ENCODE measurements around the gene KHDRBS1. TPM values are rescaled to one million over a fixed set of nuclear protein-coding genes. Genes with fewer than 3 reads are reported as not detected.

Gene KHDRBS1
- polyA plus RNA-seq, 1 of the 3 experiments (the other 2 are of a cell fraction): 52.8 TPM

- CTCF ChIA-PET: interaction anchor here (1.1 to 1.6 kb wide), 3 partner anchors 41 to 243 kb away, joined by 3 to 4 read pairs (median 3); no protein-coding TSS in a partner anchor
- 63% methylated on average over 3 of the region's 3 CpGs for WGBS (ENCODE audit: low lambda C conversion rate)
- H3K36me3 ChIP-seq (replicated peaks in 1 of 2; ENCODE audit: control insufficient read depth in 1 of 2, insufficient read depth in 2 of 2, low read length in 1 of 2): no peaks in the 10 kb centered on the region
These were observed 8.1 kb upstream of the KHDRBS1 start for GRCh38 chr1:32005522-32005921.

GRCh38 chr1:32007591-32007940 is 6.1 kb upstream of the KHDRBS1 start:
- Histone ChIP-seq H3K9ac (no peak overlapping the region), H3K4me1 (ENCODE audit: control insufficient read depth in 1 of 2, insufficient read depth in 2 of 2, low read depth in 1 of 2, low read length in 1 of 2) (peaks cover 0 to under 1% of the 10 kb centered on the region in 2 experiments; a peak in 1 of 4 replicates), H2AFZ (ENCODE audit: low read depth) (no peak overlapping the region), H3K27me3 (ENCODE audit: insufficient read depth) (no peaks in the 10 kb centered on the region), H3K9me2 (no peaks in the 10 kb centered on the region), H3F3A (replicated peaks; ENCODE audit: insufficient read depth) (peaks cover 4% of the 10 kb centered on the region), H3K79me2 (ENCODE audit: insufficient read depth) (no peaks in the 10 kb centered on the region), H4K20me1 (ENCODE audit: insufficient read depth) (no peaks in the 10 kb centered on the region), H3K27ac (ENCODE audit: low read depth in 2 of 2, low read length in 1 of 2) (no peak overlapping the region), H3K36me3 (replicated peaks in 1 of 2; ENCODE audit: control insufficient read depth in 1 of 2, insufficient read depth in 2 of 2, low read length in 1 of 2) (no peaks in the 10 kb centered on the region), H3K4me2 (no peak overlapping the region), H3K9me3 (no peaks in the 10 kb centered on the region), H3K4me3 (ENCODE audit: low read depth in 2 of 2, low read length in 1 of 2) (no peak overlapping the region)
- ChIA-PET POLR2A (no interaction called here), CTCF (interaction anchor here (0.6 to 1.2 kb wide), 3 partner anchors 10 to 44 kb away, joined by 3 to 4 read pairs (median 3); no protein-coding TSS in a partner anchor)
- TF ChIP-seq FOXJ3 (CRISPR knock-in tag; IDR thresholded peaks at IDR 0.05) (no peak), USF2 (IDR thresholded peaks at IDR 0.05; ENCODE audit: borderline replicate concordance, low read depth, low read length) (no peak), PBX3 (IDR thresholded peaks at IDR 0.05) (no peak), FOXM1 (IDR thresholded peaks at IDR 0.05; ENCODE audit: low read depth) (no peak), POLR2AphosphoS5 (IDR thresholded peaks at IDR 0.05; ENCODE audit: low read depth, low read length) (no peak), MAX (IDR thresholded peaks at IDR 0.05; ENCODE audit: low read depth) (no peak), NRF1 (IDR thresholded peaks at IDR 0.05; ENCODE audit: low read depth, low read length) (no peak), RCOR1 (IDR thresholded peaks at IDR 0.05; ENCODE audit: low read length) (no peak), FOSL2 (IDR thresholded peaks at IDR 0.05; ENCODE audit: borderline replicate concordance, low read depth) (no peak), ELF1 (IDR thresholded peaks at IDR 0.05) (no peak)
- 100% methylated on average over 1 of the region's 1 CpG for WGBS (ENCODE audit: low lambda C conversion rate)
- no peak for DNase-seq

More at GRCh38 chr1:32005522-32005921, 8.1 kb upstream of the KHDRBS1 start:
- POLR2A ChIA-PET: interaction anchor here (0.8 kb wide), 1 partner anchor 8 kb away, joined by 3 read pairs; the partner anchor contains the start of gene KHDRBS1
- no peaks in the 10 kb centered on the region for H3K9me3 ChIP-seq
- H3K27me3 ChIP-seq (ENCODE audit: insufficient read depth): no peaks in the 10 kb centered on the region
- H3K27ac ChIP-seq (ENCODE audit: low read depth in 2 of 2, low read length in 1 of 2): no peak overlapping the region
- H3K4me1 ChIP-seq (ENCODE audit: control insufficient read depth in 1 of 2, insufficient read depth in 2 of 2, low read depth in 1 of 2, low read length in 1 of 2): 0 out of 4 replicates have a peak, but pooled peaks cover 0 to 6% of the 10 kb centered on the region in 2 experiments
- no peak overlapping the region for H2AFZ ChIP-seq (ENCODE audit: low read depth)
- no peak for DNase-seq
- no peaks in the 10 kb centered on the region for H3K9me2 ChIP-seq
- no peaks in the 10 kb centered on the region for H3K79me2 ChIP-seq (ENCODE audit: insufficient read depth)
- no peak overlapping the region for H3K9ac ChIP-seq
- peaks cover 2% of the 10 kb centered on the region for H3F3A ChIP-seq (replicated peaks; ENCODE audit: insufficient read depth)
- H3K4me3 ChIP-seq (ENCODE audit: low read depth in 2 of 2, low read length in 1 of 2): no peak overlapping the region
- TF ChIP-seq USF2 (IDR thresholded peaks at IDR 0.05; ENCODE audit: borderline replicate concordance, low read depth, low read length): no peak
- TF ChIP-seq TAF1 (IDR thresholded peaks at IDR 0.05; ENCODE audit: borderline replicate concordance, low read depth, low read length): no peak
- no peak for TF ChIP-seq EZH2phosphoT487 (IDR thresholded peaks at IDR 0.05; ENCODE audit: borderline replicate concordance, low read depth)
- no peak for TF ChIP-seq POLR2AphosphoS5 (IDR thresholded peaks at IDR 0.05; ENCODE audit: low read depth, low read length)
- TF ChIP-seq RXRA (IDR thresholded peaks at IDR 0.05; ENCODE audit: borderline replicate concordance, low read depth): no peak
- no peak for TF ChIP-seq FOSL2 (IDR thresholded peaks at IDR 0.05; ENCODE audit: borderline replicate concordance, low read depth)
- TF ChIP-seq FOXM1 (IDR thresholded peaks at IDR 0.05; ENCODE audit: low read depth): no peak
- TF ChIP-seq JUND (IDR thresholded peaks at IDR 0.05): no peak
- TF ChIP-seq GABPA (IDR thresholded peaks at IDR 0.05; ENCODE audit: low read depth): no peak
- no peak for TF ChIP-seq RAD21 (IDR thresholded peaks at IDR 0.05; ENCODE audit: low read length)
- no peak for TF ChIP-seq SIN3A (IDR thresholded peaks at IDR 0.05; ENCODE audit: borderline replicate concordance, low read depth, low read length)
- no peak for TF ChIP-seq EP300 (IDR thresholded peaks at IDR 0.05; ENCODE audit: borderline replicate concordance in 1 of 2, low read depth in 1 of 2, low read length in 1 of 2)
- TF ChIP-seq ZBTB33 (IDR thresholded peaks at IDR 0.05; ENCODE audit: borderline replicate concordance, low read depth): no peak
- no peaks in the 10 kb centered on the region for H4K20me1 ChIP-seq (ENCODE audit: insufficient read depth)
- no peak overlapping the region for H3K4me2 ChIP-seq
